ENCODE measurements around the gene MAP2K5.

MAP2K5 gene

GRCh38 chr15:67558502-67558901, 16.0 kb downstream of the MAP2K5 start:
- no peak overlapping the region for H3K4me3 ChIP-seq (ENCODE audit: low read length)
- no peak for DNase-seq (ENCODE audit: low read depth)
- no peak for TF ChIP-seq CTCF (conservative IDR thresholded peaks at IDR 0.05; ENCODE audit: low read depth, low read length)

GRCh38 chr15:67559158-67559557, 16.7 kb downstream of the MAP2K5 start:
- DNase-seq (ENCODE audit: low read depth), result no peak
- no peak for TF ChIP-seq CTCF (conservative IDR thresholded peaks at IDR 0.05; ENCODE audit: low read depth, low read length)
- no peak overlapping the region for H3K4me3 ChIP-seq (ENCODE audit: low read length)

GRCh38 chr15:67559576-67559975, 17.1 kb downstream of the MAP2K5 start:
- TF ChIP-seq CTCF (conservative IDR thresholded peaks at IDR 0.05; ENCODE audit: low read depth, low read length), result no peak
- no peak for DNase-seq (ENCODE audit: low read depth)
- H3K4me3 ChIP-seq (ENCODE audit: low read length), result no peak overlapping the region

GRCh38 chr15:67560320-67560719, 17.8 kb downstream of the MAP2K5 start:
- no peak for DNase-seq (ENCODE audit: low read depth)
- no peak overlapping the region for H3K4me3 ChIP-seq (ENCODE audit: low read length)
- no peak for TF ChIP-seq CTCF (conservative IDR thresholded peaks at IDR 0.05; ENCODE audit: low read depth, low read length)

- no peak for DNase-seq (ENCODE audit: low read depth)
- TF ChIP-seq CTCF (conservative IDR thresholded peaks at IDR 0.05; ENCODE audit: low read depth, low read length), result no peak
- no peak overlapping the region for H3K4me3 ChIP-seq (ENCODE audit: low read length)
These were observed 20.6 kb downstream of the MAP2K5 start for GRCh38 chr15:67563092-67563491.

GRCh38 chr15:67564021-67564967, 21.8 kb downstream of the MAP2K5 start:
- DNase-seq (ENCODE audit: low read depth), result no peak
- no peak for TF ChIP-seq CTCF (conservative IDR thresholded peaks at IDR 0.05; ENCODE audit: low read depth, low read length)
- no peak overlapping the region for H3K4me3 ChIP-seq (ENCODE audit: low read length)

GRCh38 chr15:67564968-67565345, 22.5 kb downstream of the MAP2K5 start:
- DNase-seq (ENCODE audit: low read depth), result no peak
- no peak overlapping the region for H3K4me3 ChIP-seq (ENCODE audit: low read length)
- no peak for TF ChIP-seq CTCF (conservative IDR thresholded peaks at IDR 0.05; ENCODE audit: low read depth, low read length)
